Endothelial cell of umbilical vein (primary cell): ENCODE measurements around the gene PTGES.
"Not testable (repeated sequence)": the region's sequence is repeated elsewhere in the genome, so short reads cannot be mapped to it uniquely, and the experiment has no call there.

Experiments
- POLR2A ChIP-seq: IDR thresholded peaks from 2 replicates; pipeline ENCODE4 v1.6.1; 2012; ENCODE audit warnings: low read depth, mild to moderate bottlenecking, control low read depth, low read length
- TF ChIP-seq, protein P1 (sequence below), 2 donors: IDR thresholded peaks; 1 replicate in 1 of 2; 2 replicates in 1 of 2; pipeline ENCODE4 v1.5.1; 2011; ENCODE audit warnings: low read length in 2 of 2, mild to moderate bottlenecking in 2 of 2, moderate library complexity in 2 of 2, control low read depth in 1 of 2, inconsistent platforms in 1 of 2, low read depth in 1 of 2; ENCODE audit not compliant: insufficient read depth in 1 of 2; ENCODE audit errors: extremely low read depth in 1 of 2

DNA sequence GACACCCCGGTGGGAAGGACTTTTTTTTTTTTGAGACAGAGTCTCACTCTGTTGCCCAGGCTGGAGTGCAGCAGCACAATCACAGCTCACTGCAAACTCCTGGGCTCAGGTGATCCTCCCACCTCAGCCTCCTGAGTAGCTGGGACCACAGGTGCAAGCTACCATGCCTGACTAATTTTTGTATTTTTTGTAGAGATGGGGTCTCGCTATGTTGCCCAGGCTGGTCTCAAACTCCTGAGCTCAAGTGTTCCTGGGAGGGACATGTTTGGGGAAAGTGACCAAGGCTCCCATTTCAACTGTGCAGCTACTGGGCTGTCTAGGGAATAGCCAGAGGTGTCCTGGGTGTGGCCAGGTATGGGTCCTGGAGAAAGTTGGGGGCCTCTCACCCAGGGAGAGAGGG is 43.2 kb upstream of the PTGES start:
- TF ChIP-seq, protein P1, sequence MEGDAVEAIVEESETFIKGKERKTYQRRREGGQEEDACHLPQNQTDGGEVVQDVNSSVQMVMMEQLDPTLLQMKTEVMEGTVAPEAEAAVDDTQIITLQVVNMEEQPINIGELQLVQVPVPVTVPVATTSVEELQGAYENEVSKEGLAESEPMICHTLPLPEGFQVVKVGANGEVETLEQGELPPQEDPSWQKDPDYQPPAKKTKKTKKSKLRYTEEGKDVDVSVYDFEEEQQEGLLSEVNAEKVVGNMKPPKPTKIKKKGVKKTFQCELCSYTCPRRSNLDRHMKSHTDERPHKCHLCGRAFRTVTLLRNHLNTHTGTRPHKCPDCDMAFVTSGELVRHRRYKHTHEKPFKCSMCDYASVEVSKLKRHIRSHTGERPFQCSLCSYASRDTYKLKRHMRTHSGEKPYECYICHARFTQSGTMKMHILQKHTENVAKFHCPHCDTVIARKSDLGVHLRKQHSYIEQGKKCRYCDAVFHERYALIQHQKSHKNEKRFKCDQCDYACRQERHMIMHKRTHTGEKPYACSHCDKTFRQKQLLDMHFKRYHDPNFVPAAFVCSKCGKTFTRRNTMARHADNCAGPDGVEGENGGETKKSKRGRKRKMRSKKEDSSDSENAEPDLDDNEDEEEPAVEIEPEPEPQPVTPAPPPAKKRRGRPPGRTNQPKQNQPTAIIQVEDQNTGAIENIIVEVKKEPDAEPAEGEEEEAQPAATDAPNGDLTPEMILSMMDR (IDR thresholded peaks at IDR 0.05; ENCODE audit: extremely low read depth in 1 of 2, insufficient read depth in 1 of 2, low read depth in 1 of 2, low read length in 2 of 2), result not testable (repeated sequence)
- not testable (repeated sequence) for TF ChIP-seq POLR2A
